SW 1271 (cell line): Measurements from ENCODE around the gene IL17A.
"Not testable (repeated sequence)": the region's sequence is repeated elsewhere in the genome, so short reads cannot be mapped to it uniquely, and the experiment has no call there.

Experiments
- DNase-seq, 2 experiments: peaks; one replicate each; lab custom pipeline; 2025; lab: John Stamatoyannopoulos, UW

IL17A gene

DNA sequence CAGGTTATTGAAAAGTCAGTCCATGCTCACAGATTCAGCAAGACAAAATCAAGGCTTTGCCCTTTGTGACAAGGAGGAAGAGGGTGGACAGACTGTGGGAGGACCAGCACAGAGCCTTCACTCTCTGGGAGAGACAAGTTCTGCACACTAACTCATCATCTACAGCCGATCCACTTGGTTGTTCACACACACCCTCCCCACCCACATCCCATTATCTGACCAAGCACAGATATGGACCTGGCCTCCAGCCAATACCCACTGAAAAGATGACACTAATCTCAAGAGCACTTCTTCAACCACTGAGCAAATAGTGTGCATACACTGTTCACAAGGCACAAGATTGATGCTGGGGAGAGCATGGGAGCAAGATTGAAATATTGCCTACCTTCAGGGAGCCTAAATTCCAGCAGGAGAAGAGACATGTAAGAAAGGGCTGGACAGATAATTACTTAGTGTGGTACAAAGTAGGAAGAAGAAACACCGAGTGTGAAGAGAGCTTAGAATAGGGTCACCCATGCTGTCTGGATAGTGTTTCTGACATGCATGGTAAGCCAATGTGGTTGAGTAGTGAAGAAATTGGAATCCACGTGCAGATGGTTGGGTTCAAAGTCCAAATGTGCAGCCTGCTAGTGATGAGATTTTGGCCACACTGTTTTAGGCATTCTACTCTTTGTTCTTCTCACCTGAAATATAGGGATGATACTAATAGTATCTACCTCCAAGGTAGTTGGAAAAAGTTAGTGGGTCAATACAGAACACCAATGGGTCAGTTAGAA lies 21.7 kb upstream of the IL17A start:
- no peak for DNase-seq

GRCh38 chr6:52167267-52167666 lies 18.9 kb upstream of the IL17A start:
- DNase-seq = no peak

DNA sequence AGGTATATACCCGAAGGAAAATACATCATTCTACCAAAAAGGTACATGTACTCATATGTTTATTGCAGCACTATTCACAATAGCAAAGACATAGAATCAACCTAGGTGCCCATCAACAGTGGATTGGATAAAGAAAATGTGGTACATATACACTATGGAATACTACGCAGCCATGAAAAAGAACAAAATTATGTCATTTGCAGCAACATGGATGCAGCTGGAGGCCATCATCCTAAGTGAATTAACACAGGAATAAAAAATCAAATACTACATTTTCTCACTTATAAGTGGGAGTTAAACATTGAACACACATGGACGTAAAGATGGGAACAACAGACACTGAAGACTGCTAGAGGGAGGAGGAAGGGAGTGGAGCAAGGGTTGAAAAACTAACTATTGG lies 17.8 kb upstream of the IL17A start:
- DNase-seq = not testable (repeated sequence)

- no peak for DNase-seq
Observed at GRCh38 chr6:52174118-52174517, 12.1 kb upstream of the IL17A start.

GRCh38 chr6:52176550-52176949 lies 9.6 kb upstream of the IL17A start:
- DNase-seq = no peak

- DNase-seq = no peak
Observed at GRCh38 chr6:52177961-52178360, 8.2 kb upstream of the IL17A start.

DNA sequence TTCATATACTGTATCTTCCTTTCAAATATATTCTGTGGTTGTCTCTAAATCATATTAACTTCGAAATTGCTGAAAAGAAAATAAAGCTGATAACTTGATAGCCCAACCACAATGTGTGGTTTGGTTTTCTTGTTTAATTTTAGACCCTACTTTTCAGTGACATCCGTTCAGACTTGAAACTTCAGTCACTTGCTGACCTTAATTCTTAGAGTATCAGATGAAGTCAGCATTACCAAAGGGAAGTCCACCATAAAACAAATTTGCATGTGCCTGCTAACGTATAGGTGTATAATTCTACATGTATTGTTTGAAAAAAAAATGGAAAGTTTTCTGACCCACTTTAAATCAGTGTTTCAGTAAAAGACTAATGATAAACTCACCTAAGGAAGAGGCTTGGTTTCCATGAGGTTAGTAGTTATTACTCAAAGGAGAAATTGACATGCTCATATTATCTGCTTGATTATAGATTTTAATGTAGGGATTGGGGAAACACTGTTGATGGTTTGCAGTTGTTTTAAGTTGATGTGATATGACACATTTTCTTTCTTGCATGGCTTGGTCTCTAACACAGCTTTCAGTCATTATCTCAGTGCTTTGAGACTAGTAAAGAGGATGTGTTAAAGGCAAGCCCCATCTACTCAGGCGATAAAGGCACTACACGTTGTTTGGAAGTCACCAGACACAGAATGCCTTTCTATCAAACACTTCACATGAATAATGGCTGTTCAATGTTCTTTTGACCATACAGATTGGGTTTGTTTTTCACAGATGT lies 5.2 kb upstream of the IL17A start:
- DNase-seq = no peak

DNA sequence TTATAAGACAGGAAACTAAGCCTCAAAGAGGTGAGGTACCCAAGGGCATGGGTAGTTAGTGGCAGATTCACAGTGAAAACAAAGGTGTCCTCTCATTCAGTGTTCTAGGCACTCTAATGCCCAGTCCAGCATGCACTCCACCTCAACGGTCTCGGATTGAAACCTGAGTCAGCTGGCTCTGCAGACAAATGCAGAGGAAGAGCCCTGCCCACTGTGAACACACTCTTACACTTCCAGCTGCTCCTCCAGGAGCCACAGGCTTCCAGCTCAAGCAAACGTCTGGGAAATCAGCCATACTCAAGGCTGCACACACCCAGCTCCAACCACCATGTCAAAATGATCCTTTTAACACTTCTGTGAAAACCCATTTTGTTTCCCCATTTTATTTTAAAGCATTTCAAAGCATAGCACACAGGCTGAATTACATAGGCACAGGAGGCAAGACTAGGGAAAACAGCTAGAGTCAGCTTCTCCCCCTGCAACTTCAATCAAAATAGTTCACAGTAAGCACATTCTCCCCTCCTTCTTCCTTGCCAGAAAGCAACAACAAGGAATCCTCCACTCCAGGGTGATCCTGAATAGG lies 3.0 kb upstream of the IL17A start:
- no peak for DNase-seq

- no peak for DNase-seq
Observed at GRCh38 chr6:52186480-52186879, 305 bp downstream of the IL17A start.

GRCh38 chr6:52187098-52187497 lies 923 bp downstream of the IL17A start:
- DNase-seq = no peak

GRCh38 chr6:52189974-52190373 lies 3.8 kb downstream of the IL17A start:
- DNase-seq = no peak

DNA sequence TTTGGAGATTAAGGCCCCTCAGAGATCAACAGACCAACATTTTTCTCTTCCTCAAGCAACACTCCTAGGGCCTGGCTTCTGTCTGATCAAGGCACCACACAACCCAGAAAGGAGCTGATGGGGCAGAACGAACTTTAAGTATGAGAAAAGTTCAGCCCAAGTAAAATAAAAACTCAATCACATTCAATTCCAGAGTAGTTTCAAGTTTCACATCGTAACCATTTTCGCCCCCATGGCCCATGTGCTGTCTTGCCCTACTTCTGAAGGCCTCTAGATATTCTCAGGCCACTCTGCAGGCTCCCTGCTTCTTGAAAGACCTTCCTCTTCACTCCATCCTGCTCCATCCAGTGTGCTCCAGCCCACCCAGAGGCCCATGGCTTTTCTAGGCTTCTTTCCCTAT lies 4.2 kb downstream of the IL17A start:
- DNase-seq = no peak

DNA sequence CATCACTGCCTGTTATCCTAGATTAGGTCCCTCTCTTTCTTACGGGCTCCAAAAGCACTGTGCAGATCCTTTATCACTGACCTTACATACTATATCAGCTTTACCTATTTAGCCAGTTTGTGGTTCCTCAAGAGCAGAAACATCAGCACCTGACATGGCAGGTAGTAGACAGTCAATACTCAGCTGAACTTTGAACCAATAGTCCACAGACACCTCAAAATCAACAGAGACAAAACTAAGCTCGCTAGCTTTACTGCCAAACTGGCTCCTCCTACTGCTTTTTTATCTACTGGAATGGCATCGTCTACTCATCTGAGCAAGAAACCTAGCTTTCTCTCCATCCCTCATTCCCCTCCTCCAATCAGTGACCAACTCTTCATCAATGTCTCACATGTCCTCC lies 5.6 kb downstream of the IL17A start:
- no peak for DNase-seq

DNA sequence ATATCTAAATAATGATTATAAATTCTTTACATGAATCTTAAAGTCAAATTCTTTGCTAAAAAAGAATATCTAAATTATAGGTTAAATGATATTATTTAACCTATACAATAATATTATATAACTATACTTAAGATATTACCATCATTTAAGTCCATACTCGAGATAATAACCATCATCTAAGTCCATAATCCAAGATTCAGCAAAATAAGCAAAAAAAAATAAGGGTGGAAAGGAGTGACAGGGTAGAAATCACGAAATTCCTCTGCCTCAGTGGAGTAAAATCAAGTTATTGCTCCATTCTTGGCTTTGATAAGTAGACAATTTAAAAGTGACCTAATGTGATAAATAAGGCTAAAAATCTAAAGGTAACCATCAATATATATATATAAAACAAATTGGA lies 9.7 kb downstream of the IL17A start:
- no peak for DNase-seq

DNA sequence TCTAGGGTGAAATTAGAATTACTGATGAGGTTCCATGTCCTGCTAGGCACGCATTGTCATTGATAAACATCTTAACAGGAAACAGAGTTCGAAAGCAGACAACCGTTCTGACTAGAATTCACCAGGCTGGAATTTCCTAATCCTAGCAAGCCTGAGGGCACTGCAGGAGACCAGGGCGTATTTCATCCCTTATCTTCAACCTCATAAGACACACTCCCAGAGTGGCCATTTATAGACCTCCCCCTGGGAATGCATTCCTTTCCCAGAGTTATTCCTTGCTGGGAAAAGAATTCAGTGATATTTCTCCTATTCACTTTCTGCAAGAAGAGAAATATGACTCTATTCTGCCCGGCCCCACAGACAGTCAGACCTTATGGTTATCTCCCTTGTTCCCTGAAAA lies 13.9 kb downstream of the IL17A start:
- DNase-seq = not testable (repeated sequence)

DNA sequence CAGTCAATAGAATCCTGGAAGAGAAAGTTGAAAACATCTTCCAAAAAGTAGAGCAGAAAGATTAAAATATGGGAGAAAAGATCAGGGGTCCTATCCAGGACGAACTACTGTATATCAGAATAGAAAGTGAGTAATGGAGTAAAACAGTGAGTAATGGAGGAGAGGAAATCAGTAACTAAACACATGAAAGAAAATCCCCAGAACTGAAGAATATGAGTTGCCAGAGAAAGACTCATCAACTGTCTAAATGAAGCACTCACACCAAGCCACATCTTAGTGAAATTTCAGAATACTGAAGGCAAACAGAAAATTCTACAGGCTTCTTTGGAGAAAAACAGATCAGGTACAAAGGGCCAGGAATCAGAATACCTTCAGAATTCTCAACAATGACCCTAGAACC lies 14.9 kb downstream of the IL17A start:
- DNase-seq = no peak

- DNase-seq = no peak
Observed at GRCh38 chr6:52201493-52201892, 15.3 kb downstream of the IL17A start.

GRCh38 chr6:52207066-52207465 lies 20.9 kb downstream of the IL17A start:
- no peak for DNase-seq

DNA sequence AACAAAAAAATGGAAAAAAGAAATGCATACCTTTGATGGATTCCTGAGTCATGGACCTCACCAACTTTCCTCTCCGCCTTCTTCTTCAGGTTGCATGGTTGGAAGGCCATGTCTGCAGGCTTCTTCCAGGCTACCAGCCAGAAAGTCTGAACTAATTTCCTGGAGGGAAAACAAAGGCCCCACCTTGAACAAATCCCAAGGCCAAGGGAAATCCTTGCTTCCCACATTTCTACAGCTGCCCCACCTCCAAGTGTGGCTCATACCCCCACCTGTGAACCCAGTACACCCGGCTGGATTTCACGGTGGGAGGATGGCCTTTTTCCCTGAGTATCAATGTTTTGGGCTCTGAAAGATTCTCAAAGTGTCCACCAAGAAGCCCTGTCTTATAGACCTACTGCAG lies 22.4 kb downstream of the IL17A start:
- DNase-seq = no peak

GRCh38 chr6:52209770-52210169 lies 23.6 kb downstream of the IL17A start:
- DNase-seq = no peak

- DNase-seq = no peak
Observed at GRCh38 chr6:52210227-52210626, 24.1 kb downstream of the IL17A start.

DNA sequence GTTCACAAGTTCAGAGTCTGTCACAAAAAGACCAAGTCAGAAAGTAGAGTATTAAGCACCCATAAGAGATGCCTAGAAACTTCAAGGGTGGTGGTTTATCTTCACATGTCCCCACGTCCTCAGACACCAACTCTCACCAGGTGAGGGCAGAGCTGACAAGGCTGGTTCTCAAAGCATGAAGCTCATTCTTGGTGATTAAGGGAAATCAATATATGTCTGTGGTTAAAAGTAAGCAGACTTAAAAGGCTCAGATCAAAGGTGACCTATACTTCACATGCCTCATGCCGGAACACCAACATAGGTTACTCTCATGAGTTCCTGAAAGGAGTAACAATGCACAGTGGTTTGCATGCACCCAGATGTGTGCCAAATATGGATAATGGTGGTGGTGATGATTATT lies 27.0 kb downstream of the IL17A start:
- no peak for DNase-seq

DNA sequence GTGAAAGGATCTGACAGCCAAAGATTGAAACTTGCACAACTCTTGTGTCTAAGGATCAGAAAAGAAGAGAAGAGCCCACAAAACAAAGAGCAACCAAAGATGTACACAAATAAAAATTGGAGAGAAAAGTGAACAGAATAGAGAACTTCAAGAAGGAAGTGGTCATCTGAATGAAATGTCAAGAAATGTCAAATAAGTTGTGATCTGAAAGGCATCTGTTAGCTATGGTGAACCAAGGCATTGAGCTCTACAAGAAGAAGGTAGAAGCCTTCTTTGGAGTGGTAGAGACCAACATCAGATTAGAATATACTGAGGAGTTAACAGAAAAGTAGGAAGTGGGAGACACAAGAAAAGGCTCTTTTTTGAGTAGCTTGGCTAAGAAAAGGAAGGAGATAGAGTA lies 29.6 kb downstream of the IL17A start:
- DNase-seq = no peak
